Esophagus squamous epithelium (tissue), 5 donors: ENCODE data around the gene IL32. TPM values are rescaled to one million over a fixed set of nuclear protein-coding genes. Genes with fewer than 3 reads are reported as not detected.

Source experiments
- DNase-seq: peaks from one replicate; lab custom pipeline; 2025; lab: John Stamatoyannopoulos, UW
- H3K27ac ChIP-seq, 4 donors: fragments of 200-600 bp; sonication (generic); one replicate each; pipeline ENCODE4 v1.5.1; 2016 to 2019; ENCODE audit warnings: mild to moderate bottlenecking in 1 of 4
- H3K27me3 ChIP-seq, 4 donors: fragments of 200-600 bp; sonication (generic); 1 replicate in 3 of 4; 2 replicates in 1 of 4; pipeline versions ENCODE4 v1.5.1 to v1.6.0; 2017 to 2021; ENCODE audit warnings: antibody characterized with exemption in 1 of 4
- H3K36me3 ChIP-seq, 3 donors: fragments of 200-600 bp; sonication (generic); one replicate each; pipeline ENCODE4 v1.5.1; 2016 to 2019
- H3K4me1 ChIP-seq, 3 donors: fragments of 200-600 bp; sonication (generic); one replicate each; pipeline ENCODE4 v1.5.1; 2017 to 2019
- H3K4me3 ChIP-seq, 4 donors: fragments of 200-600 bp; sonication (generic); 1 replicate in 3 of 4; 2 replicates in 1 of 4; pipeline ENCODE4 v1.5.1; 2016 to 2019; ENCODE audit warnings: mild to moderate bottlenecking in 2 of 4, moderate library complexity in 1 of 4
- H3K9me3 ChIP-seq, 3 donors: fragments of 200-600 bp; sonication (generic); one replicate each; pipeline ENCODE4 v1.5.1; 2016 to 2019
- POLR2A ChIP-seq, 4 donors: fragments of 450-650 bp; IDR thresholded peaks; one replicate each; pipeline ENCODE4 v1.6.1; 2017; ENCODE audit warnings: antibody characterized with exemption in 4 of 4, mild to moderate bottlenecking in 4 of 4, moderate library complexity in 3 of 4
- WGBS, 2 donors: methylation state at CpG; one replicate each; pipeline ENCODE4 v1.1.5; 2018; 5-methylcytosine and 5-hydroxymethylcytosine counted together
- intact Hi-C: fragments of 100-400 bp; cut with DNase I; formaldehyde crosslinking; loops from one replicate; pipeline ENCODE4 v1.15.0; 2022
- total RNA-seq, 4 donors: library from RNA; depleted of rRNA; stranded (reverse); fragments of >200 nt; gene quantifications; one replicate each; pipeline ENCODE4 v1.1.0, GENCODE V29; 2016
- TF ChIP-seq, protein P1 (sequence below), 6 experiments: fragments of 450-650 bp in 4 of 6; fragments of 200-600 bp in 2 of 6; sonication (generic) in 2 of 6; IDR thresholded peaks; one replicate each; pipeline ENCODE4 v1.5.1; 2016 to 2019; ENCODE audit warnings: antibody characterized with exemption in 6 of 6, mild to moderate bottlenecking in 4 of 6, moderate library complexity in 4 of 6
- donor health status: DM: yes; HTN: yes; CAD: no.

IL32 gene
- total RNA-seq, 4 donors from 2014 or later = 4.6 to 31.7 (median 17.3) TPM

DNA sequence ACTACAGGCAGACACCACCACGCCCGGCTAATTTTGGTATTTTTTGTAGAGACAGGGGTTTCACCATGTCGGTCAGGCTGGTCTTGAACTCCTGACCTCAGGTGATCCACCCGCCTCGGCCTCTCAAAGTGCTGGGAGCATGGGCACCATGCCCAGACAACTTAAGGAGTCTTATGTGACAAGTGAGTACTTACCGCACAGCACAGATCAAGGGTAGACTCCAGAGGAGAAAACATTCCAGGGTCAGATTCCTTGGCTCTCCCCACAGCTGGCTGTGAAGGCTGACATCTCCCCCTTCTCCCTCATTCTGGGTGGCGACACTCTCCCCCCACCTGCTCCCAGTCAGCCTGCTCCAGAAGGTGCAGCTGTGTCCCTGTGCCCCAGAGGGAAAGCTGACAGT lies 23.0 kb downstream of the IL32 start:
- Histone ChIP-seq H3K9me3 (no peaks in the 10 kb centered on the region), H3K4me1 (peaks cover 0 to 23% (median 0%) of the 10 kb centered on the region in 3 donors), H3K36me3 (no peaks in the 10 kb centered on the region), H3K27me3 (peaks cover 0 to 39% (median 0%) of the 10 kb centered on the region in 4 donors), H3K27ac (peak overlapping the region in 2 of 4 donors; percentile 69 to 84), H3K4me3 (no peak overlapping the region)
- no peak for TF ChIP-seq POLR2A (IDR thresholded peaks at IDR 0.05)
- TF ChIP-seq, protein P1, sequence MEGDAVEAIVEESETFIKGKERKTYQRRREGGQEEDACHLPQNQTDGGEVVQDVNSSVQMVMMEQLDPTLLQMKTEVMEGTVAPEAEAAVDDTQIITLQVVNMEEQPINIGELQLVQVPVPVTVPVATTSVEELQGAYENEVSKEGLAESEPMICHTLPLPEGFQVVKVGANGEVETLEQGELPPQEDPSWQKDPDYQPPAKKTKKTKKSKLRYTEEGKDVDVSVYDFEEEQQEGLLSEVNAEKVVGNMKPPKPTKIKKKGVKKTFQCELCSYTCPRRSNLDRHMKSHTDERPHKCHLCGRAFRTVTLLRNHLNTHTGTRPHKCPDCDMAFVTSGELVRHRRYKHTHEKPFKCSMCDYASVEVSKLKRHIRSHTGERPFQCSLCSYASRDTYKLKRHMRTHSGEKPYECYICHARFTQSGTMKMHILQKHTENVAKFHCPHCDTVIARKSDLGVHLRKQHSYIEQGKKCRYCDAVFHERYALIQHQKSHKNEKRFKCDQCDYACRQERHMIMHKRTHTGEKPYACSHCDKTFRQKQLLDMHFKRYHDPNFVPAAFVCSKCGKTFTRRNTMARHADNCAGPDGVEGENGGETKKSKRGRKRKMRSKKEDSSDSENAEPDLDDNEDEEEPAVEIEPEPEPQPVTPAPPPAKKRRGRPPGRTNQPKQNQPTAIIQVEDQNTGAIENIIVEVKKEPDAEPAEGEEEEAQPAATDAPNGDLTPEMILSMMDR (IDR thresholded peaks at IDR 0.05) = no peak
- intact Hi-C loops = no loop called here
- WGBS, 2 donors = 47% methylated on average over 2 of the region's 7 CpGs
- DNase-seq = no peak

DNA sequence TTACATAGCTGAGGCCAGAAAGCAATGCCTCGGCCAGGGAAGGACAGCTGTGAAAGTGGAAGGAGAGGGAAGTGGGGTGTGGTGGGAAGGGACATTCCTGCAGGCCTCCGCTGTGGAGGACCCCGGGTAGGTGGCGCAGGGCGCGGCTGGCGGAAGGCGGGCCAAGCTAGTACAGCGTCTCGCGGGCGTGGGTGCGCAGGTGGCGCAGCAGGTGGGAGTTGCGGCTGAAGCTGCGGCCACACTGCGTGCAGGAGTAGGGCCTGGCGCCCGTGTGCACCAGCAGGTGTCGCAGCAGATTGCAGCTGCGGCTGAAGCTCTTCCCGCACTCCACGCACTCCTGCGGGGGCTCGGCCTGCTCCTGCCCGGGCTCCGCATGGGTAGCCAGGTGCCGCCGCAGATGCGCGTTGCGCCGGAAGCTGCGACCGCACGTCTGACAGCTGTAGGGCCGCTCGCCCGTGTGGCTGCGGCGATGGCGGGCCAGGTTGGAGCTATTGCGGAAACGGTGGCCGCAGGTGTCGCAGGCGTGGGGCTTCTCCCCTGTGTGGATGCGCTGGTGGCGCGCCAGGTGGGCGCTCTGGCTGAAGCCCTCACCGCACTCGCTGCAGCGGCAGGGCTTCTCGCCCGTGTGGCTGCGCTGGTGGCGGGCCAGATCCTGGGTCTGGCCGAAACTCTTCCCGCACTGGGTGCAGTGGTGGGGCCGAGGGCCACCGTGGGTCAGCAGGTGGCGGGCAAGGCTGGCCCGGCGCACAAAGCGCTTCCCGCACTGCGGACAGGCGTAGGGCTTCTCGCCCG lies 23.7 kb downstream of the IL32 start:
- H3K27ac ChIP-seq = no peak overlapping the region
- peaks cover 0 to 39% (median 0%) of the 10 kb centered on the region in 4 donors for H3K27me3 ChIP-seq
- no peak overlapping the region for H3K4me3 ChIP-seq
- H3K9me3 ChIP-seq = no peaks in the 10 kb centered on the region
- H3K4me1 ChIP-seq = peaks cover 0 to 23% (median 0%) of the 10 kb centered on the region in 3 donors
- TF ChIP-seq, protein P1 (IDR thresholded peaks at IDR 0.05) = no peak
- TF ChIP-seq POLR2A (IDR thresholded peaks at IDR 0.05) = no peak
- DNase-seq = no peak
- H3K36me3 ChIP-seq = no peaks in the 10 kb centered on the region
- 91 to 92% methylated on average over 28 to 33 of the region's 71 CpGs for WGBS, 2 donors
- intact Hi-C loops = no loop called here

DNA sequence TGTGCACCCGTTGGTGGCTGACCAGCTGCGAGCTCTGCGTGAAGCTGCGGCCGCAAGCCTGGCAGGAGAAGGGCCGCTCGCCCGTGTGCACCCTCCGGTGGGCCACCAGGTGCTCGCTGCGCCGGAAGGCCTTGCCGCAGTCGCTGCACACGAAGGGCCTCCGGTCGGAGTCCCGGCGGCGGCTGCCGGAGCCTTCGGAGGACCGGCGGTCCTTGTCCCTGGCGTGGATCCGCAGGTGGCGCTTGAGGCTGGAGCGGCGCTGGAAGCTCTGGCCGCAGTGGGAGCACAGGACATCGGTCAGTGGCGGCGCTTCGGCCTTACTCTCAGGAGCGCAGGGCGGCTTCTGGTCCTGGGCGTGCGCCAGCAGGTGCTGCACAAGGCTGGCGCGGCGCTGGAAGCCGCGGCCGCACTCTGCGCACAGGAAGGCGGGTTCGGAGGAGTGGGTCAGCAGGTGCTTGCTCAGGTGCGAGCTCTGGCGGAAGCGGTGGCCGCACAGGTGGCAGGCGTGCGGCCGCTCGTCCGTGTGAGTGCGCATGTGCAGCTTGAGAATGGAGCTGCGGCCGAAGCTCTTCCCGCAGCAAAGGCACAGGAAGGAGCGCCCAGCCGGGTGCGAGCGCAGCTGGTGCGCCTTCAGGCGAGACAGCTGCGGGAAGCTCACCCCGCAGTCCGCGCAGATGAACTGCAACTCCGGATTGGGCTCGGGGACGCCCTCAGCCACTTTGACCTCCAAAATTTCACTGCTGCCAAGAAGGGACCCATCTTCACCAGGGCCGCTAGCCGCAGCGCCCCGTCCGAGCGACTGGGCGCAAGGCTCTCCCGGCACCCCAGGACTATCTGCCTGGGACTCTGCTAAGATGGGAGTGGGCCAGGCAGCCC lies 24.5 kb downstream of the IL32 start:
- Histone ChIP-seq H3K4me3 (no peak overlapping the region), H3K36me3 (no peaks in the 10 kb centered on the region), H3K27ac (no peak overlapping the region), H3K27me3 (peaks cover 0 to 39% (median 0%) of the 10 kb centered on the region in 4 donors), H3K9me3 (no peaks in the 10 kb centered on the region), H3K4me1 (peaks cover 0 to 24% (median 0%) of the 10 kb centered on the region in 3 donors)
- TF ChIP-seq, protein P1 (IDR thresholded peaks at IDR 0.05) = no peak
- no peak for TF ChIP-seq POLR2A (IDR thresholded peaks at IDR 0.05)
- intact Hi-C loops = no loop called here
- WGBS, 2 donors = 93 to 94% methylated on average over 11 to 13 of the region's 81 CpGs
- DNase-seq = no peak

DNA sequence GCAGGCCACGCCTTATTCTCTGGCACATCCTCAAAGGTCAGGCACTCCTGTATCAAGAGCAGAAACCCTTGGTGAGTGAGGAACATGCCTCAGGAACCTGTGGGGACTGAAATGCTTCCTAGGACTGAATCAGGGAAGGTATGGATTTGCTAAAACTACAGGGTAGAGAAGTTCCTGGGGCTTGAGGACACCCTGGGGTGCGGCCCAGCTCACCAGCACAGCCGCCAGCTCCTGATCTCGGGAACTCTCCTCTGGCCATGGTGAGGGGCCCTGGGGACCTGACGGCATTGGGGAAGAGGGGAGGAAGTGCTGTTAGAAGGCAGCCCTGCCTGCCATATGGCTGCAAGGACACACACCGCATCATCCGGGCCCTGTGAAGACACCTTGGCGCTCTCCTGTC lies 26.1 kb downstream of the IL32 start:
- DNase-seq = no peak
- WGBS, 2 donors = 62 to 89% methylated on average over 4 to 7 of the region's 8 CpGs
- Histone ChIP-seq H3K4me1 (peaks cover 0 to 31% (median 0%) of the 10 kb centered on the region in 3 donors), H3K9me3 (no peaks in the 10 kb centered on the region), H3K36me3 (no peaks in the 10 kb centered on the region), H3K27ac (no peak overlapping the region), H3K4me3 (no peak overlapping the region), H3K27me3 (peaks cover 0 to 39% (median 0%) of the 10 kb centered on the region in 4 donors)
- TF ChIP-seq POLR2A (IDR thresholded peaks at IDR 0.05) = no peak
- TF ChIP-seq, protein P1 (IDR thresholded peaks at IDR 0.05) = no peak
- intact Hi-C loops = no loop called here
